Measurements from ENCODE around the gene DOK5.

GRCh38 chr20:54512694-54513093 lies 37.3 kb downstream of the DOK5 start:
- no peak for TF ChIP-seq CTCF (IDR thresholded peaks at IDR 0.05)
- TF ChIP-seq POLR2A (IDR thresholded peaks at IDR 0.05), result no peak
